ENCODE results near the gene GFM2.

- TF ChIP-seq, protein P1, sequence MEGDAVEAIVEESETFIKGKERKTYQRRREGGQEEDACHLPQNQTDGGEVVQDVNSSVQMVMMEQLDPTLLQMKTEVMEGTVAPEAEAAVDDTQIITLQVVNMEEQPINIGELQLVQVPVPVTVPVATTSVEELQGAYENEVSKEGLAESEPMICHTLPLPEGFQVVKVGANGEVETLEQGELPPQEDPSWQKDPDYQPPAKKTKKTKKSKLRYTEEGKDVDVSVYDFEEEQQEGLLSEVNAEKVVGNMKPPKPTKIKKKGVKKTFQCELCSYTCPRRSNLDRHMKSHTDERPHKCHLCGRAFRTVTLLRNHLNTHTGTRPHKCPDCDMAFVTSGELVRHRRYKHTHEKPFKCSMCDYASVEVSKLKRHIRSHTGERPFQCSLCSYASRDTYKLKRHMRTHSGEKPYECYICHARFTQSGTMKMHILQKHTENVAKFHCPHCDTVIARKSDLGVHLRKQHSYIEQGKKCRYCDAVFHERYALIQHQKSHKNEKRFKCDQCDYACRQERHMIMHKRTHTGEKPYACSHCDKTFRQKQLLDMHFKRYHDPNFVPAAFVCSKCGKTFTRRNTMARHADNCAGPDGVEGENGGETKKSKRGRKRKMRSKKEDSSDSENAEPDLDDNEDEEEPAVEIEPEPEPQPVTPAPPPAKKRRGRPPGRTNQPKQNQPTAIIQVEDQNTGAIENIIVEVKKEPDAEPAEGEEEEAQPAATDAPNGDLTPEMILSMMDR (IDR thresholded peaks at IDR 0.05; ENCODE audit: low read depth, low read length): no peak
- TF ChIP-seq EZH2phosphoT487 (IDR thresholded peaks at IDR 0.05; ENCODE audit: low read depth): no peak
These were observed 34.3 kb upstream of the GFM2 start for GRCh38 chr5:74801197-74801596.

Data from OCI-LY3 (cell line).